ENCODE data around the gene CLEC20A.

DNA sequence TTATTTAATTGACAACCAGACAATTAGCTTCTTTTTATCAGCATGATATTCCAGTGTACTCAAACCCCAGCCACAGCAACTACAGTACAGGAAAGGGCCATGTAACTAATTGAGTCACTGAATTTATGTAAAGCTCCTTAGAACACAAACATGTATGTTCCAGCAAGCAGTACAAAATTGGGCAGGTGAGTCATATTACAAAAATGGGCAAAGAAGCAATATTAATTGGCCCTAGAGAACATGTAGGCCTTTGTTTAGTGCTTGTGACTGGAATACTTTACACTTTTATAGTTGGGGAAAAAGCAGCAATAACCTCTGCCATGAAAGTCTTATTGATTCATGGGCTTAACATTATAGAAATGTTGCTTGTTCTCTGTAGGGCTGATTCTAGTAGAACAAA lies 31.8 kb downstream of the CLEC20A start:
- TF ChIP-seq EZH2 (optimal IDR thresholded peaks at IDR 0.05; ENCODE audit: low read depth, low read length) (no peak), EZH2phosphoT487 (IDR thresholded peaks at IDR 0.05; ENCODE audit: low read length) (no peak)
- TF ChIP-seq, protein P1, sequence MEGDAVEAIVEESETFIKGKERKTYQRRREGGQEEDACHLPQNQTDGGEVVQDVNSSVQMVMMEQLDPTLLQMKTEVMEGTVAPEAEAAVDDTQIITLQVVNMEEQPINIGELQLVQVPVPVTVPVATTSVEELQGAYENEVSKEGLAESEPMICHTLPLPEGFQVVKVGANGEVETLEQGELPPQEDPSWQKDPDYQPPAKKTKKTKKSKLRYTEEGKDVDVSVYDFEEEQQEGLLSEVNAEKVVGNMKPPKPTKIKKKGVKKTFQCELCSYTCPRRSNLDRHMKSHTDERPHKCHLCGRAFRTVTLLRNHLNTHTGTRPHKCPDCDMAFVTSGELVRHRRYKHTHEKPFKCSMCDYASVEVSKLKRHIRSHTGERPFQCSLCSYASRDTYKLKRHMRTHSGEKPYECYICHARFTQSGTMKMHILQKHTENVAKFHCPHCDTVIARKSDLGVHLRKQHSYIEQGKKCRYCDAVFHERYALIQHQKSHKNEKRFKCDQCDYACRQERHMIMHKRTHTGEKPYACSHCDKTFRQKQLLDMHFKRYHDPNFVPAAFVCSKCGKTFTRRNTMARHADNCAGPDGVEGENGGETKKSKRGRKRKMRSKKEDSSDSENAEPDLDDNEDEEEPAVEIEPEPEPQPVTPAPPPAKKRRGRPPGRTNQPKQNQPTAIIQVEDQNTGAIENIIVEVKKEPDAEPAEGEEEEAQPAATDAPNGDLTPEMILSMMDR (IDR thresholded peaks at IDR 0.05; ENCODE audit: low read length): no peak

Measured in MM.1S (cell line).